Small intestine (tissue), 7 donors: ENCODE measurements around the gene STIM1. TPM values are rescaled to one million over a fixed set of nuclear protein-coding genes. Genes with fewer than 3 reads are reported as not detected.

Experiments
- DNase-seq, 2 donors: peaks; one replicate each; pipeline versions ENCODE4 v3.0.0 to v3.0.0-alpha.2; 2013
- FAIRE-seq: peaks from 2 replicates; lab custom pipeline; 2012; peaks lifted over from hg19 to GRCh38; lab: Jason Lieb, UNC
- H3K27ac ChIP-seq, 3 donors: one replicate each; pipeline ENCODE4 v1.5.1; 2013; ENCODE audit warnings: low read length in 2 of 3, mild to moderate bottlenecking in 2 of 3, control low read depth in 1 of 3, inconsistent platforms in 1 of 3, low read depth in 1 of 3, moderate library complexity in 1 of 3
- H3K27me3 ChIP-seq, 3 donors: one replicate each; pipeline ENCODE4 v1.6.1; 2013; ENCODE audit warnings: low read length in 3 of 3, inconsistent platforms in 1 of 3; ENCODE audit not compliant: control insufficient read depth in 3 of 3, insufficient read depth in 3 of 3
- H3K36me3 ChIP-seq, 3 donors: one replicate each; pipeline ENCODE4 v1.6.1; 2013; ENCODE audit warnings: low read length in 3 of 3, inconsistent platforms in 1 of 3, low read depth in 1 of 3, mild to moderate bottlenecking in 1 of 3, moderate library complexity in 1 of 3; ENCODE audit not compliant: control insufficient read depth in 3 of 3, insufficient read depth in 2 of 3
- H3K4me1 ChIP-seq, 3 donors: one replicate each; pipeline ENCODE4 v1.6.1; 2013; ENCODE audit warnings: low read length in 2 of 3, inconsistent platforms in 1 of 3, low read depth in 1 of 3, mild to moderate bottlenecking in 1 of 3, moderate library complexity in 1 of 3; ENCODE audit not compliant: control insufficient read depth in 3 of 3, insufficient read depth in 2 of 3
- H3K4me3 ChIP-seq, 3 donors: one replicate each; pipeline ENCODE4 v1.5.1; 2013; ENCODE audit warnings: low read length in 3 of 3, control low read depth in 1 of 3, inconsistent platforms in 1 of 3, low read depth in 1 of 3, mild to moderate bottlenecking in 1 of 3, moderate library complexity in 1 of 3
- H3K9me3 ChIP-seq, 2 donors: one replicate each; pipeline ENCODE4 v1.6.1; 2013; ENCODE audit warnings: low read depth in 1 of 2, low read length in 1 of 2; ENCODE audit not compliant: control insufficient read depth in 2 of 2, insufficient read depth in 1 of 2
- WGBS, 3 donors: extraction: QIAGEN DNeasy Blood & Tissue Kit; methylation state at CpG; one replicate each; pipeline ENCODE4 v1.1.7; 2013; 5-methylcytosine and 5-hydroxymethylcytosine counted together
- polyA plus RNA-seq, 4 donors: library from polyadenylated mRNA; stranded (reverse) in 3 of 4; unstranded in 1 of 4; fragments of 200-250 nt in 3 of 4; fragments of 120-200 nt in 1 of 4; gene quantifications; one replicate each; pipeline versions ENCODE4 v1.2.1 to v1.2.3, GENCODE V29; 2013
- donor health status: healthy with polysubstance abuse.
- donor health status: control.
- donor health status: control.
- donor health status: Bipolar disorder and iron deficiency.
- donor health status: healthy.

Gene STIM1
- polyA plus RNA-seq, 4 donors, result 5.6 to 27.9 (median 11.7) TPM

GRCh38 chr11:3901249-3902025 is 46.0 kb downstream of the STIM1 start:
- Histone ChIP-seq H3K9me3 (peaks cover 0 to 2% of the 10 kb centered on the region in 2 donors), H3K27ac (no peak overlapping the region), H3K27me3 (no peaks in the 10 kb centered on the region), H3K4me1 (peaks cover 0 to 12% (median 12%) of the 10 kb centered on the region in 3 donors), H3K4me3 (no peak overlapping the region), H3K36me3 (no peaks in the 10 kb centered on the region)
- 87 to 88% (median 88%) methylated on average over 6 of the region's 6 CpGs for WGBS, 3 donors
- DNase-seq (no peak), FAIRE-seq (no peak)

- H3K4me1 ChIP-seq, result peaks cover 0 to 12% (median 12%) of the 10 kb centered on the region in 3 donors
- 47 to 70% (median 53%) methylated on average over 7 of the region's 7 CpGs for WGBS, 3 donors
- DNase-seq, result no peak
- no peaks in the 10 kb centered on the region for H3K27me3 ChIP-seq
- H3K9me3 ChIP-seq, result peaks cover 0 to 2% of the 10 kb centered on the region in 2 donors
- FAIRE-seq, result no peak
- H3K36me3 ChIP-seq, result no peaks in the 10 kb centered on the region
- H3K4me3 ChIP-seq, result no peak overlapping the region
- no peak overlapping the region for H3K27ac ChIP-seq
Measured at GRCh38 chr11:3902441-3902840, 47.0 kb downstream of the STIM1 start.

GRCh38 chr11:3903207-3903896 is 47.9 kb downstream of the STIM1 start:
- peaks cover 0 to 2% of the 10 kb centered on the region in 2 donors for H3K9me3 ChIP-seq
- no peaks in the 10 kb centered on the region for H3K36me3 ChIP-seq
- DNase-seq (no peak), FAIRE-seq (no peak)
- H3K4me3 ChIP-seq, result no peak overlapping the region
- H3K27ac ChIP-seq, result no peak overlapping the region
- no peaks in the 10 kb centered on the region for H3K27me3 ChIP-seq
- 89 to 96% (median 94%) methylated on average over 1 of the region's 1 CpG for WGBS, 3 donors
- H3K4me1 ChIP-seq, result peaks cover 0 to 15% (median 12%) of the 10 kb centered on the region in 3 donors

GRCh38 chr11:3904228-3904627 is 48.8 kb downstream of the STIM1 start:
- Histone ChIP-seq H3K9me3 (peaks cover 0 to 2% of the 10 kb centered on the region in 2 donors), H3K27me3 (no peaks in the 10 kb centered on the region), H3K4me1 (peaks cover 0 to 15% (median 12%) of the 10 kb centered on the region in 3 donors), H3K4me3 (no peak overlapping the region), H3K36me3 (no peaks in the 10 kb centered on the region), H3K27ac (no peak overlapping the region)
- FAIRE-seq, result no peak
- DNase-seq, result peak in 1 of 2 donors; percentile 71
- WGBS, 3 donors, result 18 to 55% (median 50%) methylated on average over 5 of the region's 5 CpGs

- Histone ChIP-seq H3K4me3 (no peak overlapping the region), H3K27me3 (no peaks in the 10 kb centered on the region), H3K4me1 (peaks cover 0 to 15% (median 12%) of the 10 kb centered on the region in 3 donors), H3K36me3 (no peaks in the 10 kb centered on the region), H3K9me3 (peaks cover 0 to 2% of the 10 kb centered on the region in 2 donors), H3K27ac (no peak overlapping the region)
- DNase-seq (no peak), FAIRE-seq (no peak)
- WGBS, 3 donors, result 59 to 83% (median 76%) methylated on average over 3 of the region's 3 CpGs
Measured at GRCh38 chr11:3905080-3905953, 49.9 kb downstream of the STIM1 start.

GRCh38 chr11:3906166-3906565 is 50.7 kb downstream of the STIM1 start:
- FAIRE-seq (no peak), DNase-seq (no peak)
- H3K27ac ChIP-seq, result no peak overlapping the region
- H3K4me1 ChIP-seq, result peaks cover 0 to 15% (median 12%) of the 10 kb centered on the region in 3 donors
- H3K9me3 ChIP-seq, result no peaks in the 10 kb centered on the region
- no peaks in the 10 kb centered on the region for H3K27me3 ChIP-seq
- H3K4me3 ChIP-seq, result no peak overlapping the region
- 98 to 99% (median 98%) methylated on average over 2 of the region's 2 CpGs for WGBS, 3 donors
- no peaks in the 10 kb centered on the region for H3K36me3 ChIP-seq

- 63 to 88% (median 83%) methylated on average over 2 of the region's 2 CpGs for WGBS, 3 donors
- H3K4me1 ChIP-seq, result peaks cover 0 to 12% (median 11%) of the 10 kb centered on the region in 3 donors
- H3K36me3 ChIP-seq, result no peaks in the 10 kb centered on the region
- no peak overlapping the region for H3K4me3 ChIP-seq
- H3K9me3 ChIP-seq, result no peaks in the 10 kb centered on the region
- DNase-seq, result no peak
- H3K27ac ChIP-seq, result no peak overlapping the region
- FAIRE-seq, result no peak
- no peaks in the 10 kb centered on the region for H3K27me3 ChIP-seq
Measured at GRCh38 chr11:3907590-3907989, 52.1 kb downstream of the STIM1 start.

- Histone ChIP-seq H3K9me3 (no peaks in the 10 kb centered on the region), H3K36me3 (no peaks in the 10 kb centered on the region), H3K27ac (no peak overlapping the region), H3K27me3 (no peaks in the 10 kb centered on the region), H3K4me1 (peaks cover 0 to 6% (median 0%) of the 10 kb centered on the region in 3 donors), H3K4me3 (no peak overlapping the region)
- no peak for DNase-seq
- WGBS, 3 donors, result 49 to 63% (median 51%) methylated on average over 3 of the region's 3 CpGs
- FAIRE-seq, result no peak
Measured at GRCh38 chr11:3909901-3910300, 54.4 kb downstream of the STIM1 start.
